Vagina (tissue), 2 donors: ENCODE results near the gene TNIP1.

Experiments used
- POLR2A ChIP-seq, 2 donors: fragments of 450-650 bp; IDR thresholded peaks; one replicate each; pipeline ENCODE4 v1.6.1; 2017; ENCODE audit warnings: antibody characterized with exemption in 2 of 2, mild to moderate bottlenecking in 2 of 2, moderate library complexity in 2 of 2
- POLR2AphosphoS5 ChIP-seq, 2 donors: sonication (generic); formaldehyde crosslinking; IDR thresholded peaks; one replicate each; pipeline ENCODE4 v1.9.0; 2017; ENCODE audit warnings: antibody characterized with exemption in 2 of 2, mild to moderate bottlenecking in 2 of 2, low read depth in 1 of 2; ENCODE audit not compliant: insufficient read depth in 1 of 2
- TF ChIP-seq, protein P1 (sequence below), 3 experiments: fragments of 450-650 bp in 2 of 3; fragments of 200-600 bp in 1 of 3; sonication (generic) in 1 of 3; IDR thresholded peaks; one replicate each; pipeline ENCODE4 v1.5.1; 2017 to 2019; ENCODE audit warnings: antibody characterized with exemption in 3 of 3, mild to moderate bottlenecking in 2 of 3, moderate library complexity in 2 of 3

- TF ChIP-seq, protein P1, sequence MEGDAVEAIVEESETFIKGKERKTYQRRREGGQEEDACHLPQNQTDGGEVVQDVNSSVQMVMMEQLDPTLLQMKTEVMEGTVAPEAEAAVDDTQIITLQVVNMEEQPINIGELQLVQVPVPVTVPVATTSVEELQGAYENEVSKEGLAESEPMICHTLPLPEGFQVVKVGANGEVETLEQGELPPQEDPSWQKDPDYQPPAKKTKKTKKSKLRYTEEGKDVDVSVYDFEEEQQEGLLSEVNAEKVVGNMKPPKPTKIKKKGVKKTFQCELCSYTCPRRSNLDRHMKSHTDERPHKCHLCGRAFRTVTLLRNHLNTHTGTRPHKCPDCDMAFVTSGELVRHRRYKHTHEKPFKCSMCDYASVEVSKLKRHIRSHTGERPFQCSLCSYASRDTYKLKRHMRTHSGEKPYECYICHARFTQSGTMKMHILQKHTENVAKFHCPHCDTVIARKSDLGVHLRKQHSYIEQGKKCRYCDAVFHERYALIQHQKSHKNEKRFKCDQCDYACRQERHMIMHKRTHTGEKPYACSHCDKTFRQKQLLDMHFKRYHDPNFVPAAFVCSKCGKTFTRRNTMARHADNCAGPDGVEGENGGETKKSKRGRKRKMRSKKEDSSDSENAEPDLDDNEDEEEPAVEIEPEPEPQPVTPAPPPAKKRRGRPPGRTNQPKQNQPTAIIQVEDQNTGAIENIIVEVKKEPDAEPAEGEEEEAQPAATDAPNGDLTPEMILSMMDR (IDR thresholded peaks at IDR 0.05): no peak
- TF ChIP-seq POLR2A (IDR thresholded peaks at IDR 0.05): no peak
- TF ChIP-seq POLR2AphosphoS5 (IDR thresholded peaks at IDR 0.05; ENCODE audit: insufficient read depth in 1 of 2, low read depth in 1 of 2): no peak
Measured at GRCh38 chr5:151081431-151082281, 822 bp upstream of the TNIP1 start.
